22Rv1 (cell line): Measurements from ENCODE around the gene GNG2.
A peak's percentile ranks its signal among the peaks of the same experiment; 100 is the strongest.

Experiments
- ZFX ChIP-seq: fragments of 450-650 bp; IDR thresholded peaks from 2 replicates; pipeline ENCODE4 v1.6.1; 2017; ENCODE audit warnings: antibody characterized with exemption, borderline replicate concordance
- TF ChIP-seq, protein P1 (sequence below): fragments of 450-650 bp; IDR thresholded peaks from 2 replicates; pipeline ENCODE4 v1.5.1; 2017; ENCODE audit warnings: mild to moderate bottlenecking

DNA sequence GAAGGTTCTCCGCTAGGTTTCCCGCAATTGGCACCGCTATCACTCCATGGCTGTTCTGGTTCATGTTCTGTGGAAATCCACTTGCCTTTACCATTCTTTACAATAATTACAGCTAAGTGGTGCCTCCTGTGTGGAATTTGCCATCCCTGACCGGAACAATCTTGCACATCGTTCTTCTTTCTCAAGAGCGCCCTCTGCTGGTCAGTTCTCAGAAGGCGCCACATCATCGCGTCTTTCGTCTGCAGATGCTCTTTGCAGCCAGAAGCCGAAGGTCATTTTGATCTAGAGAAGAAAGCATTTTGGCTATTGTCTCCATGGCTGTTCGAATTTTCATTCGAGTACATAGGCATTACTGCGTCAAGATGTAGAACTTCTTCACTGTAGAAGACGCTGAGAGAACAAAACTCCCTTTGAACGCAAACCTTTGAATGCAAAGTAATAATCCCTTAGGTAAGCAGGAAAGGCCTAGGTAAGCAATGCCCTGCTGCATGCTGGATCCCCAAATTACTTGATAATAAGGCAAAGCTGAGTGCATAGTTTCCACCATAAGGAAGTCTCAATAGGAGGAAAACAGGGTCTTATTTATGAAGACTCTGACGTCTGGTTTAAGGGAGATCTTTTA lies 118.8 kb downstream of the GNG2 start:
- TF ChIP-seq, protein P1, sequence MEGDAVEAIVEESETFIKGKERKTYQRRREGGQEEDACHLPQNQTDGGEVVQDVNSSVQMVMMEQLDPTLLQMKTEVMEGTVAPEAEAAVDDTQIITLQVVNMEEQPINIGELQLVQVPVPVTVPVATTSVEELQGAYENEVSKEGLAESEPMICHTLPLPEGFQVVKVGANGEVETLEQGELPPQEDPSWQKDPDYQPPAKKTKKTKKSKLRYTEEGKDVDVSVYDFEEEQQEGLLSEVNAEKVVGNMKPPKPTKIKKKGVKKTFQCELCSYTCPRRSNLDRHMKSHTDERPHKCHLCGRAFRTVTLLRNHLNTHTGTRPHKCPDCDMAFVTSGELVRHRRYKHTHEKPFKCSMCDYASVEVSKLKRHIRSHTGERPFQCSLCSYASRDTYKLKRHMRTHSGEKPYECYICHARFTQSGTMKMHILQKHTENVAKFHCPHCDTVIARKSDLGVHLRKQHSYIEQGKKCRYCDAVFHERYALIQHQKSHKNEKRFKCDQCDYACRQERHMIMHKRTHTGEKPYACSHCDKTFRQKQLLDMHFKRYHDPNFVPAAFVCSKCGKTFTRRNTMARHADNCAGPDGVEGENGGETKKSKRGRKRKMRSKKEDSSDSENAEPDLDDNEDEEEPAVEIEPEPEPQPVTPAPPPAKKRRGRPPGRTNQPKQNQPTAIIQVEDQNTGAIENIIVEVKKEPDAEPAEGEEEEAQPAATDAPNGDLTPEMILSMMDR: peak; percentile 88
- no peak for TF ChIP-seq ZFX
